PC-9 (cell line): ENCODE measurements around the gene ARMH2. TPM values are rescaled to one million over a fixed set of nuclear protein-coding genes. Genes with fewer than 3 reads are reported as not detected.
"Not testable (repeated sequence)": the region's sequence is repeated elsewhere in the genome, so short reads cannot be mapped to it uniquely, and the experiment has no call there.

Experiments used
- BruUV-seq: library from RNA; stranded (reverse); fragments of 400-500 nt; replicated peaks from 2 replicates; lab custom pipeline; 2021; lab: Mats Ljungman, UMichigan
- CTCF ChIA-PET: fragments of 300-600 bp; sonication (Branson Sonifier 250); formaldehyde crosslinking; loops from one replicate; lab custom pipeline; 2022; ENCODE audit warnings: antibody characterized with exemption; lab: Charles Lee
- POLR2A ChIA-PET: fragments of 300-600 bp; sonication (Branson Sonifier 250); formaldehyde crosslinking; loops from one replicate; lab custom pipeline; 2022; ENCODE audit warnings: antibody characterized with exemption; ENCODE audit not compliant: unreplicated experiment; lab: Charles Lee
- DNase-seq, 2 experiments: peaks; one replicate each; pipeline versions ENCODE4 v3.0.0 to v3.0.0-alpha.2; 2015 to 2022; ENCODE audit warnings: mixed read lengths in 1 of 2
- H2AFZ ChIP-seq: fragments of 200-600 bp; sonication (generic); 2 replicates; pipeline ENCODE4 v1.8.1; 2017; ENCODE audit warnings: antibody characterized with exemption
- H3F3A ChIP-seq: fragments of 200-600 bp; sonication (generic); 2 replicates; pipeline ENCODE4 v1.8.1; 2017; ENCODE audit warnings: antibody characterized with exemption, mild to moderate bottlenecking, low read depth; ENCODE audit not compliant: insufficient read depth
- H3K27ac ChIP-seq: fragments of 200-600 bp; sonication (generic); 2 replicates; pipeline ENCODE4 v1.6.1; 2016; ENCODE audit warnings: mixed run types
- H3K27me3 ChIP-seq: fragments of 200-600 bp; sonication (generic); 2 replicates; pipeline ENCODE4 v1.6.1; 2016; ENCODE audit warnings: low read depth, mixed run types; ENCODE audit not compliant: insufficient read depth
- H3K36me3 ChIP-seq: fragments of 200-600 bp; sonication (generic); 2 replicates; pipeline ENCODE4 v1.6.1; 2016; ENCODE audit warnings: low read depth, mixed run types
- H3K4me1 ChIP-seq: fragments of 200-600 bp; sonication (generic); replicated peaks from 2 replicates; pipeline ENCODE4 v1.6.1; 2016; ENCODE audit warnings: mixed run types; ENCODE audit not compliant: insufficient read depth
- H3K4me2 ChIP-seq: fragments of 200-600 bp; sonication (generic); 2 replicates; pipeline ENCODE4 v1.6.1; 2017; ENCODE audit warnings: mixed run types
- H3K4me3 ChIP-seq: fragments of 200-600 bp; sonication (generic); 2 replicates; pipeline ENCODE4 v1.6.1; 2016; ENCODE audit warnings: mixed run types
- H3K79me2 ChIP-seq: fragments of 200-600 bp; sonication (generic); 2 replicates; pipeline ENCODE4 v1.6.1; 2017; ENCODE audit warnings: low read depth, mixed run types
- H3K9me2 ChIP-seq: fragments of 200-600 bp; sonication (generic); 2 replicates; pipeline ENCODE4 v1.8.1; 2017; ENCODE audit warnings: mild to moderate bottlenecking; ENCODE audit not compliant: insufficient read depth
- H3K9me3 ChIP-seq: fragments of 200-600 bp; sonication (generic); 2 replicates; pipeline ENCODE4 v1.8.1; 2016; ENCODE audit warnings: low read depth; ENCODE audit not compliant: insufficient read depth
- H4K20me1 ChIP-seq: fragments of 200-600 bp; sonication (generic); 2 replicates; pipeline ENCODE4 v1.8.1; 2017; ENCODE audit not compliant: insufficient read depth
- EZH2 ChIP-seq: fragments of 200-600 bp; sonication (generic); IDR thresholded peaks from 2 replicates; pipeline ENCODE4 v1.8.0; 2017; ENCODE audit warnings: antibody characterized with exemption, low read depth
- intact Hi-C: fragments of 100-400 bp; cut with micrococcal nuclease; formaldehyde crosslinking; loops from one replicate; pipeline ENCODE4 v1.10.0; 2022; ENCODE audit not compliant: unreplicated experiment
- total RNA-seq: library from RNA; stranded (reverse); gene quantifications from 2 replicates; pipeline ENCODE4 v1.2.3, GENCODE V29; 2021
- TF ChIP-seq, protein P1 (sequence below): fragments of 200-600 bp; sonication (generic); conservative IDR thresholded peaks from 2 replicates; pipeline ENCODE4 v1.6.1; 2017; ENCODE audit warnings: mixed run types, antibody characterized with exemption, mild to moderate bottlenecking, moderate library complexity

Gene ARMH2
- total RNA-seq, 1 experiment from 2014 or later: not detected

DNA sequence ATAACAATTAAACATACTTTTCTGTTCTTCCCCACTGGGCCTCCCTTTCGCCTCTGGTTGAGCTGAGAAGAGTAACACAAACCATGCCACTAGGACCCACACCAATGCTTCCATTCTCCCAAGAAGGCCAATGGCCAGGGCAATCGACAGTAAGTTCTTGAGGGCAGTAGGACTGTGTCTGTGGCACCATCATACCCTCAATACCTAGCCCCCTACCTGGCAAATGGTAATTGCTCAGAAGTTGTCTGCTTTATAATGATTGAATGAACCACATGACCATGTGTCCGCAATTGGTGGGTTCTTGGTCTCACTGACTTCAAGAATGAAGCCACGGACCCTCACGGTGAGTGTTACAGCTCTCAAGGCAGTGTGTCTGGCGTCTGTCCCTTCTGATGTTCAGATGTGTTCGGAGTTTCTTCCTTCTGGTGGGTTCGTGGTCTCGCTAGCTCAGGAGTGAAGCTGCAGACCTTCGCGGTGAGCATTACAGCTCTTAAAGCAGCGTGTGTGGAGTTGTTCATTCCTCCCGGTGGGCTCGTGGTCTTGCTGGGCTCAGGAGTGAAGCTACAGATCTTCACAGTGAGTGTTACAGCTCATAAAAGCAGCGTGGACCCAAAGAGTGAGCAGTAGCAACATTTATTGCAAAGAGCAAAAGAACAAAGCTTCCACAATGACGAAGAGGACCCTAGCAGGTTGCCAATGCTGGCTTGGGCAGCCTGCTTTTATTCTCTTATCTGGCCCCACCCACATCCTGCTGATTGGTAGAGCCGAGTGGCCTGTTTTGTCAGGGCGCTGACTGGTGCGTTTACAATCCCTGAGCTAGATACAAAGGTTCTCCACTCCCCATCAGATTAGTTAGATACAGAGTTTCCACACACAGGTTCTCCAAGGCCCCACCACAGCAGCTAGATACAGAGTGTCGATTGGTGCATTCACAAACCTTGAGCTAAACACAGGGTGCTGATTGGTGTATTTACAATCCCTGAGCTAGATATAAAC, 33.6 kb downstream of the ARMH2 start:
- H3K36me3 ChIP-seq, H3K9me3 ChIP-seq, DNase-seq, H4K20me1 ChIP-seq, H3K9me2 ChIP-seq, H3K27me3 ChIP-seq, CTCF ChIA-PET, H3F3A ChIP-seq, H2AFZ ChIP-seq, H3K27ac ChIP-seq, H3K4me1 ChIP-seq, H3K4me2 ChIP-seq, BruUV-seq, H3K79me2 ChIP-seq, H3K4me3 ChIP-seq, intact Hi-C loops: not testable (repeated sequence)
- POLR2A ChIA-PET: interaction anchor here (0.6 to 0.7 kb wide), 2 partner anchors 42 to 43 kb away, joined by 3 read pairs; no protein-coding TSS in a partner anchor

DNA sequence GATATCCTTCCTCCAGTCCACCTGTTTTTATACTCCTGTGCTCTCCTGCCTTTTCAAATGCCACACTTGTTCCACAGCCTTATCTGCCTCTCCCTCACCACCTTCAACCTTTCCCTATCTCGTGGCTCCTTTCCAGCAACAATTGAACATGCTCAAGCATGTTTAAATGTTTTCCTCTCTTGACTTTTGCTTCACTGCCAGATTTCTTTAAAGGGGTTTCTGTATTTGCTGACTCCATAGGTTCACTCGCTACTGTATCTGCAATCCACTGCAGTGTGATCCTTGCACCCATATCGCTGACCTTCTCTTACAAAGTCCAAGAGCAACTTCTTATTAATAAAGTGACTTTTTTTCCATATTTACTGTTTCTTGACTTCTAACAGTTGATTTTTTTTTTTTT, 35.1 kb downstream of the ARMH2 start:
- Histone ChIP-seq H3K9me2 (no peaks in the 10 kb centered on the region), H3K79me2 (no peaks in the 10 kb centered on the region), H3K4me1 (no peaks in the 10 kb centered on the region), H4K20me1 (no peaks in the 10 kb centered on the region), H3K36me3 (no peaks in the 10 kb centered on the region), H2AFZ (no peak overlapping the region), H3F3A (no peaks in the 10 kb centered on the region), H3K4me3 (no peak overlapping the region), H3K9me3 (no peaks in the 10 kb centered on the region), H3K4me2 (no peak overlapping the region), H3K27me3 (no peaks in the 10 kb centered on the region), H3K27ac (no peak overlapping the region)
- TF ChIP-seq EZH2: no peak
- TF ChIP-seq, protein P1, sequence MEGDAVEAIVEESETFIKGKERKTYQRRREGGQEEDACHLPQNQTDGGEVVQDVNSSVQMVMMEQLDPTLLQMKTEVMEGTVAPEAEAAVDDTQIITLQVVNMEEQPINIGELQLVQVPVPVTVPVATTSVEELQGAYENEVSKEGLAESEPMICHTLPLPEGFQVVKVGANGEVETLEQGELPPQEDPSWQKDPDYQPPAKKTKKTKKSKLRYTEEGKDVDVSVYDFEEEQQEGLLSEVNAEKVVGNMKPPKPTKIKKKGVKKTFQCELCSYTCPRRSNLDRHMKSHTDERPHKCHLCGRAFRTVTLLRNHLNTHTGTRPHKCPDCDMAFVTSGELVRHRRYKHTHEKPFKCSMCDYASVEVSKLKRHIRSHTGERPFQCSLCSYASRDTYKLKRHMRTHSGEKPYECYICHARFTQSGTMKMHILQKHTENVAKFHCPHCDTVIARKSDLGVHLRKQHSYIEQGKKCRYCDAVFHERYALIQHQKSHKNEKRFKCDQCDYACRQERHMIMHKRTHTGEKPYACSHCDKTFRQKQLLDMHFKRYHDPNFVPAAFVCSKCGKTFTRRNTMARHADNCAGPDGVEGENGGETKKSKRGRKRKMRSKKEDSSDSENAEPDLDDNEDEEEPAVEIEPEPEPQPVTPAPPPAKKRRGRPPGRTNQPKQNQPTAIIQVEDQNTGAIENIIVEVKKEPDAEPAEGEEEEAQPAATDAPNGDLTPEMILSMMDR: no peak
- no TSS peak for BruUV-seq
- intact Hi-C loops: no loop called here
- ChIA-PET POLR2A (no interaction called here), CTCF (interaction anchor here (0.5 kb wide), 1 partner anchor 375 kb away, joined by 10 read pairs; no protein-coding TSS in a partner anchor)
- DNase-seq: no peak

DNA sequence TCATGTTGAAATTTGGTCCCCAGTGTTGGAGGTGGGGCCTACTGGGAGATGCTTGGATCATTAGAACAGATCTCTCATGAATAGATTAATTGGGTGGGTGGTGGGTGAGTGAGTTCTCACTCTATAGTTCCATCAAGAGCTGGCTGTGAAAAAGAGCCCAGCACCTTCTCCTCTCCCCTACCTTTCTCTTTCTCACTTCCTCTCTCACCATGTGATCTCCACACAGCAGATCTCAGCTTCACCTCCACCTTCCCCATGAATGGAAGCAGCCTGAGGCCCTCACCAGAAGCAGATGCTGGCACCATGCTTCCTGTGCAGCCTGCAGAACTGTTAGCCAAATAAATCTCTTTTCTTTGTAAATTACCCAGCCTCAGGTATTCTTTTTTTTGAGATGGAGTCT, 36.9 kb downstream of the ARMH2 start:
- no peak overlapping the region for H3K27ac ChIP-seq
- intact Hi-C loops: no loop called here
- H3K9me2 ChIP-seq: no peaks in the 10 kb centered on the region
- H3K4me2 ChIP-seq: no peak overlapping the region
- CTCF ChIA-PET: no interaction called here
- no peaks in the 10 kb centered on the region for H3K36me3 ChIP-seq
- no peaks in the 10 kb centered on the region for H3K27me3 ChIP-seq
- no peaks in the 10 kb centered on the region for H3K9me3 ChIP-seq
- no TSS peak for BruUV-seq
- POLR2A ChIA-PET: no interaction called here
- no peaks in the 10 kb centered on the region for H3K4me1 ChIP-seq
- H3F3A ChIP-seq: no peaks in the 10 kb centered on the region
- no peaks in the 10 kb centered on the region for H4K20me1 ChIP-seq
- no peak for TF ChIP-seq EZH2
- TF ChIP-seq, protein P1: no peak
- DNase-seq: no peak
- H3K79me2 ChIP-seq: no peaks in the 10 kb centered on the region
- no peak overlapping the region for H2AFZ ChIP-seq
- H3K4me3 ChIP-seq: no peak overlapping the region
